HG03139 (cell line): ENCODE results near the gene KAT2B.

ENCODE experiments used
- ATAC-seq: cut with Tn5 transposase; IDR thresholded peaks from one replicate; pipeline ENCODE4 v1.9.1; 2021; ENCODE audit not compliant: unreplicated experiment

KAT2B gene

GRCh38 chr3:20141851-20142250, 101.6 kb downstream of the KAT2B start:
- ATAC-seq, result no peak

- no peak for ATAC-seq
Observed at GRCh38 chr3:20142517-20142916, 102.3 kb downstream of the KAT2B start.

- ATAC-seq, result no peak
Observed at GRCh38 chr3:20143519-20143918, 103.3 kb downstream of the KAT2B start.

- no peak for ATAC-seq
Observed at GRCh38 chr3:20145874-20146273, 105.6 kb downstream of the KAT2B start.

GRCh38 chr3:20146301-20146700, 106.1 kb downstream of the KAT2B start:
- no peak for ATAC-seq

- ATAC-seq, result no peak
Observed at GRCh38 chr3:20147361-20147760, 107.1 kb downstream of the KAT2B start.

GRCh38 chr3:20148466-20148865, 108.2 kb downstream of the KAT2B start:
- ATAC-seq, result no peak

- no peak for ATAC-seq
Observed at GRCh38 chr3:20154078-20154477, 113.8 kb downstream of the KAT2B start.

- no peak for ATAC-seq
Observed at GRCh38 chr3:20154928-20155327, 114.7 kb downstream of the KAT2B start.

- ATAC-seq, result no peak
Observed at GRCh38 chr3:20160230-20160629, 120.0 kb downstream of the KAT2B start.

GRCh38 chr3:20161714-20162113, 121.5 kb downstream of the KAT2B start:
- no peak for ATAC-seq

- ATAC-seq, result no peak
Observed at GRCh38 chr3:20173844-20174410, 133.7 kb downstream of the KAT2B start.

GRCh38 chr3:20181276-20181675, 141.0 kb downstream of the KAT2B start:
- no peak for ATAC-seq

GRCh38 chr3:20182206-20182605, 142.0 kb downstream of the KAT2B start:
- no peak for ATAC-seq

- no peak for ATAC-seq
Observed at GRCh38 chr3:20185331-20185678, 145.1 kb downstream of the KAT2B start.

GRCh38 chr3:20185679-20186599, 145.7 kb downstream of the KAT2B start, which contains the start of gene SGO1:
TSS of gene SGO1 (minus strand) at chr3:20186206. CDS start at chr3:20184027, 2,179 bp downstream.
- peak; percentile 93 for ATAC-seq

GRCh38 chr3:20186600-20187004, 146.4 kb downstream of the KAT2B start:
- ATAC-seq, result no peak

- no peak for ATAC-seq
Observed at GRCh38 chr3:20190991-20191390, 150.7 kb downstream of the KAT2B start.

GRCh38 chr3:20194793-20195460, 154.7 kb downstream of the KAT2B start:
- ATAC-seq, result no peak

- no peak for ATAC-seq
Observed at GRCh38 chr3:20197775-20198174, 157.5 kb downstream of the KAT2B start.

GRCh38 chr3:20201143-20201542, 160.9 kb downstream of the KAT2B start:
- ATAC-seq, result no peak
